Stomach (tissue), 4 donors: Measurements from ENCODE around the gene IL1R2.

ENCODE experiments used
- CTCF ChIP-seq, 7 experiments: fragments of 450-650 bp in 4 of 7; fragments of 200-600 bp in 3 of 7; sonication (generic) in 3 of 7; IDR thresholded peaks; one replicate each; pipeline ENCODE4 v1.5.1; 2016 to 2019; ENCODE audit warnings: antibody characterized with exemption in 7 of 7, control low read depth in 2 of 7, mild to moderate bottlenecking in 1 of 7
- EP300 ChIP-seq: sonication (generic); formaldehyde crosslinking; IDR thresholded peaks from one replicate; pipeline ENCODE4 v1.6.1; 2017; ENCODE audit warnings: antibody characterized with exemption
- POLR2A ChIP-seq, 4 donors: fragments of 450-650 bp; IDR thresholded peaks; one replicate each; pipeline ENCODE4 v1.6.1; 2016; ENCODE audit warnings: antibody characterized with exemption in 4 of 4, control low read depth in 2 of 4, mild to moderate bottlenecking in 1 of 4, moderate library complexity in 1 of 4
- POLR2AphosphoS5 ChIP-seq, 3 donors: sonication (generic); formaldehyde crosslinking; IDR thresholded peaks; one replicate each; pipeline ENCODE4 v1.6.1; 2016; ENCODE audit warnings: antibody characterized with exemption in 3 of 3

DNA sequence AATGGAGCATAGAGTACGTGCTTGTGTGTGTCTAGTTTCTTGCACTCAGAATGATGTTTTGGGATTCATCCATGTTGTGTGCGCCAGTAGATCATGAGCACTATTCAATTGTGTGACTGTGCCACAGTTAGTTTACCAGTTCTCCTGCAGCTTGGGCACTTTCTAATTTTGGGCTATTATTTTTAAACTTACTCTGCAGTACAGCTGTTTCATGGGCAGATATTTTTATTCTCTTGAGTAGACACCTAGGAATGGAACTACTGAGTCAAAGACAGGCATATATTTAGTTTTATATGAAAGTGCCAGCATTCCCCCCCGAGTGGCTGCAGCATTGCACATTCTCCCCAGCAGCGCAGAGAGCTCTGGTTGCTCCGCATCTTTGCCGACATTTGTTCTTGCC lies 74.8 kb downstream of the IL1R2 start:
- TF ChIP-seq CTCF (IDR thresholded peaks at IDR 0.05) (no peak), POLR2A (IDR thresholded peaks at IDR 0.05) (no peak), POLR2AphosphoS5 (IDR thresholded peaks at IDR 0.05) (no peak), EP300 (no peak)
